Ishikawa (cell line): ENCODE results near the gene SEPTIN1.

ENCODE experiments used
- CEBPB ChIP-seq: IDR thresholded peaks from 2 replicates; pipeline ENCODE4 v1.6.1; 2012
- CREB1 ChIP-seq: IDR thresholded peaks from 2 replicates; pipeline ENCODE4 v1.6.1; 2012; ENCODE audit warnings: low read depth
- EGR1 ChIP-seq: IDR thresholded peaks from 2 replicates; pipeline ENCODE4 v1.6.1; 2012
- EP300 ChIP-seq: IDR thresholded peaks from 2 replicates; pipeline ENCODE4 v1.6.1; 2012; ENCODE audit warnings: borderline replicate concordance
- FOXM1 ChIP-seq: IDR thresholded peaks from 2 replicates; pipeline ENCODE4 v1.6.1; 2012; ENCODE audit warnings: low read depth, borderline replicate concordance
- NFIC ChIP-seq: IDR thresholded peaks from 2 replicates; pipeline ENCODE4 v1.6.1; 2012
- RAD21 ChIP-seq: IDR thresholded peaks from 2 replicates; pipeline ENCODE4 v1.6.1; 2012; ENCODE audit warnings: low read depth
- TAF1 ChIP-seq: IDR thresholded peaks from 2 replicates; pipeline ENCODE4 v1.6.1; 2012; ENCODE audit warnings: low read depth, mild to moderate bottlenecking
- TCF12 ChIP-seq: IDR thresholded peaks from 2 replicates; pipeline ENCODE4 v1.6.1; 2012; ENCODE audit warnings: low read depth
- TEAD4 ChIP-seq: IDR thresholded peaks from 2 replicates; pipeline ENCODE4 v1.6.1; 2012
- YY1 ChIP-seq: IDR thresholded peaks from 2 replicates; pipeline ENCODE4 v1.6.1; 2012; ENCODE audit warnings: low read depth
- ZBTB7A ChIP-seq: IDR thresholded peaks from 2 replicates; pipeline ENCODE4 v1.6.1; 2012; ENCODE audit warnings: low read depth
- TF ChIP-seq, protein P1 (sequence below): IDR thresholded peaks from 2 replicates; pipeline ENCODE4 v1.6.1; 2012
- TF ChIP-seq, protein P2 (sequence below): IDR thresholded peaks from 2 replicates; pipeline ENCODE4 v1.6.1; 2012
- TF ChIP-seq, protein P3 (sequence below): IDR thresholded peaks from 2 replicates; pipeline ENCODE4 v1.6.1; 2012; ENCODE audit warnings: low read depth, mild to moderate bottlenecking

Gene SEPTIN1

DNA sequence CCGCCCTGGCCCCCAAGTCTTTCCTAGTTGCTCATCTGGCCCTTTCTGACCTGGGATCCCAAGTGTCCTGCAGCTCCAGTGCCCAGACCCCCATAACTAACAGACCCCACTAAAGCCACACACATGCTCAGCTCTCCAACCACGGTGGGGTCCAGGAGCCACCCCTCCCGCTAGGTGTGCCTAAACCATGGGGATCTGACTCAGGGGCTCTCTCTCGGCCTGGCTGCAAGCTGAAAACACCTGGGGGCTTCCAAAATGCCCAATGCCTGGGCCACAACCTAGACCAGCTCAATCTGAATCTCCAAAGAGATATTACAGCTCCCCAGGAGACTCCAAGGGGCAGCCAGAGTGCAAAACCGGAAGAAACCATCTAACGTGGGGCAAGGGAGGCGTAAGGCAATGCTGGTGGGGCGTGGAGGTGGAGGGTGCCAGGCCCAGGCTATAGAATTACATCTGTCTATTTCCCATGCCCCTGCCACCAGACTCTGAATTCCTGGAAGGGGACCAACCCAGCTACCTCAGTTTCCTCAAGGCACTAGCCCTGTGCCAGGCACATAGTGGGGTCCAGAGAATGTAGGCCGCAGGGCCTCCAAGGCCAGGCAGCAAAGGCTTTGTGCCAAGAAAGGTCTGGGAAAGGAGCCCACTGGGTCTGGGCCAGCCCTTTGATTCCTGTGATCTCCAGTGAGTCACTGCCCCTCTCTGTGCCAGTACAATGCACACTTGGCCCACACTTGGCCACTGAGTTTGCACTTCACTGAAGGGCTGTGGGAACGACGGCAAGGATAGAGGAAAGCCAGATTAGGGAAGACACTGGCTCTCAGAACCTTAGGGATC is 30.6 kb downstream of the SEPTIN1 start:
- TF ChIP-seq TCF12: peak; percentile 90
- TF ChIP-seq, protein P1, sequence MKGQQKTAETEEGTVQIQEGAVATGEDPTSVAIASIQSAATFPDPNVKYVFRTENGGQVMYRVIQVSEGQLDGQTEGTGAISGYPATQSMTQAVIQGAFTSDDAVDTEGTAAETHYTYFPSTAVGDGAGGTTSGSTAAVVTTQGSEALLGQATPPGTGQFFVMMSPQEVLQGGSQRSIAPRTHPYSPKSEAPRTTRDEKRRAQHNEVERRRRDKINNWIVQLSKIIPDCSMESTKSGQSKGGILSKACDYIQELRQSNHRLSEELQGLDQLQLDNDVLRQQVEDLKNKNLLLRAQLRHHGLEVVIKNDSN: no peak
- peak; percentile 99 for TF ChIP-seq NFIC
- TF ChIP-seq RAD21: no peak; the same call in 1 of the 2 replicates
- peak; percentile 89 for TF ChIP-seq EP300
- no peak for TF ChIP-seq TAF1
- no peak for TF ChIP-seq EGR1
- TF ChIP-seq FOXM1: 0 out of 2 replicates have a peak, but pooled peaks have one; percentile 58
- TF ChIP-seq, protein P2, sequence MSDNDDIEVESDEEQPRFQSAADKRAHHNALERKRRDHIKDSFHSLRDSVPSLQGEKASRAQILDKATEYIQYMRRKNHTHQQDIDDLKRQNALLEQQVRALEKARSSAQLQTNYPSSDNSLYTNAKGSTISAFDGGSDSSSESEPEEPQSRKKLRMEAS: 0 out of 2 replicates have a peak, but pooled peaks have one; percentile 60
- no peak for TF ChIP-seq CREB1
- TF ChIP-seq, protein P3, sequence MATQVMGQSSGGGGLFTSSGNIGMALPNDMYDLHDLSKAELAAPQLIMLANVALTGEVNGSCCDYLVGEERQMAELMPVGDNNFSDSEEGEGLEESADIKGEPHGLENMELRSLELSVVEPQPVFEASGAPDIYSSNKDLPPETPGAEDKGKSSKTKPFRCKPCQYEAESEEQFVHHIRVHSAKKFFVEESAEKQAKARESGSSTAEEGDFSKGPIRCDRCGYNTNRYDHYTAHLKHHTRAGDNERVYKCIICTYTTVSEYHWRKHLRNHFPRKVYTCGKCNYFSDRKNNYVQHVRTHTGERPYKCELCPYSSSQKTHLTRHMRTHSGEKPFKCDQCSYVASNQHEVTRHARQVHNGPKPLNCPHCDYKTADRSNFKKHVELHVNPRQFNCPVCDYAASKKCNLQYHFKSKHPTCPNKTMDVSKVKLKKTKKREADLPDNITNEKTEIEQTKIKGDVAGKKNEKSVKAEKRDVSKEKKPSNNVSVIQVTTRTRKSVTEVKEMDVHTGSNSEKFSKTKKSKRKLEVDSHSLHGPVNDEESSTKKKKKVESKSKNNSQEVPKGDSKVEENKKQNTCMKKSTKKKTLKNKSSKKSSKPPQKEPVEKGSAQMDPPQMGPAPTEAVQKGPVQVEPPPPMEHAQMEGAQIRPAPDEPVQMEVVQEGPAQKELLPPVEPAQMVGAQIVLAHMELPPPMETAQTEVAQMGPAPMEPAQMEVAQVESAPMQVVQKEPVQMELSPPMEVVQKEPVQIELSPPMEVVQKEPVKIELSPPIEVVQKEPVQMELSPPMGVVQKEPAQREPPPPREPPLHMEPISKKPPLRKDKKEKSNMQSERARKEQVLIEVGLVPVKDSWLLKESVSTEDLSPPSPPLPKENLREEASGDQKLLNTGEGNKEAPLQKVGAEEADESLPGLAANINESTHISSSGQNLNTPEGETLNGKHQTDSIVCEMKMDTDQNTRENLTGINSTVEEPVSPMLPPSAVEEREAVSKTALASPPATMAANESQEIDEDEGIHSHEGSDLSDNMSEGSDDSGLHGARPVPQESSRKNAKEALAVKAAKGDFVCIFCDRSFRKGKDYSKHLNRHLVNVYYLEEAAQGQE: no peak
- TF ChIP-seq YY1: 0 out of 2 replicates have a peak, but pooled peaks have one; percentile 5
- no peak for TF ChIP-seq CEBPB
- no peak; the same call in 1 of the 2 replicates for TF ChIP-seq ZBTB7A
- peak; percentile 68 for TF ChIP-seq TEAD4

DNA sequence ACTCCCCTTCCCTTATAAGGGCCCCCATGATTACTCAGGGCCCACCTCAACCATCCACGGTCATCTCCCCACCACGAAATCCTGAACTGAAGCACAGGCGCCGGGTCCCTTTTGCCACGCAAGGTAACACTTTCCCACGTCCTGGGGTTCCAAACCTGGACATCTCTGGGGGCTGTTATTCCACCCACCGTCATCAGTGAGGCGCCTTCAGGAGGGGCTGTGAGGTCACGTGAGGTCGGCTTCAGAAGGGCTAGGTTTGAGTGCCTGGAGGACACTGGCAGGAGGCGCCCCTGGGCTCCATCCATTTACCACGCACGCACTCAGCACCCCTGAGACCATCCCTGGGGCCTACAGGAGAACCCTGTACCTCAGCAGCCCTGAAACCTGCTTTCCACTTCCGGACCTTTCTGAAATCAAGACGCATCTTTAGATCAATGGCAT is 31.3 kb downstream of the SEPTIN1 start:
- TF ChIP-seq TEAD4 (no peak), CREB1 (no peak), ZBTB7A (no peak), NFIC (no peak), EP300 (no peak), YY1 (no peak), FOXM1 (no peak), TCF12 (no peak)
- TF ChIP-seq, protein P1: no peak
- TF ChIP-seq, protein P2: no peak

DNA sequence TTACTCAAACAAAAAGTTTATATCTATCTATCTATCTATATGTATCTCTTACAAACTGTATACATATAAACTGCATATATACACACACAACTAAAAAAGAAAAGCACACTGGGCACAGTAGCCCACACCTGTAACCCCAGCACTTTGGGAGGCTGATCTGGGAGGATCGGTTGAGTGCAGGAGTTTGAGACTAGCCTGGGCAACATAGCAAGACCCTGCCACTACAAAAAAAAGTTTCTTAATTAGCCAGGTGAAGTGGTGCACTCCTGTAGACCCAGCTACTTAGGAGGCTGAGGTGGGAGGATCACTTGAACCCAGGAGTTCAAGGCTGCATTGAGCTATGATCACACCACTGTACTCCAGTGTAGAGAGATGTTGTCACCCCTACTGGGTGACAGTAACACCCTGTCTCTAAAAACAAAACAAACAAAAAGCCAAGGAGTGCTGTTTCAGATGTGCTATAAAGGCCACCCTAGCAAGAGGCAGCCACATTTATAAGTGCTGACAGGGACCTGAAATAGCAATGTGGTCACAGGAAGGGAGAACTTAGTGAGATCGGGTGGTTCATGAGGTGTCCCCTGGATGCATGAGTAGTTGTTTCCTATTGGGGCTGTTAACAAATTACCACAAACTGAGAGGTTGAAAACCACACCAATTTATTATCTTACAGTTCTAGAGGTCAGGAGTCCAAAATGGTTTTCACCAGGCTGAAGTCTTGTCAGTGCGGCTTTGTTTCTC is 32.1 kb downstream of the SEPTIN1 start:
- TF ChIP-seq TCF12 (no peak), RAD21 (no peak), TAF1 (no peak), EGR1 (no peak), YY1 (no peak), NFIC (no peak), CEBPB (no peak), EP300 (no peak), FOXM1 (no peak), ZBTB7A (no peak), TEAD4 (no peak)
- TF ChIP-seq, protein P1: no peak
- TF ChIP-seq, protein P3: no peak
- TF ChIP-seq, protein P2: no peak

DNA sequence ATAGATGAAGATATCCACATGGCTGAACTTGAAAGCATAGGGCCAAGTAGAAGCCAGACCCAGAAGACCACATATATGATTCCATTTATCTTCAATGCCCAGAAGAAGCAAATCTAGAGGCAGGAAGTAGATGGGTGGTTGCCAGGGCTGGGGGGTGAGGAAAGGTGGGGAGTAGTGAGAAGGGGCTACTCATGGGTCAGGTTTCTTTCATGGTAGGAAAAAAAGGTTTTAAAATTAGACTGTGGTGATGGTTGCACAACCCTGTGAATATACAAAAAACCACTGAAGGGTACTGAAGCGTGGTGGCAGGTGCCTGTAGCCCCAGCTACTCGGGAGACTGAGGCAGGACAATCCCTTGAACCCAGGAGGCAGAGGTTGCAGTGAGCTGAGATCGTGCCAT is 32.7 kb downstream of the SEPTIN1 start:
- TF ChIP-seq NFIC: no peak; the same call in 1 of the 2 replicates
- TF ChIP-seq EGR1: no peak
- peak; percentile 52; the same call in 1 of the 2 replicates for TF ChIP-seq EP300
- TF ChIP-seq TCF12: peak; percentile 50; the same call in 1 of the 2 replicates
- TF ChIP-seq, protein P1: no peak
- TF ChIP-seq CEBPB: peak; percentile 89
